GM19395 (cell line): ENCODE data around the gene ZNF581.

Experiments used
- ATAC-seq: cut with Tn5 transposase; IDR thresholded peaks from one replicate; pipeline ENCODE4 v1.9.1; 2021; ENCODE audit warnings: mild to moderate bottlenecking, moderate library complexity; ENCODE audit not compliant: unreplicated experiment

The ZNF581 gene

DNA sequence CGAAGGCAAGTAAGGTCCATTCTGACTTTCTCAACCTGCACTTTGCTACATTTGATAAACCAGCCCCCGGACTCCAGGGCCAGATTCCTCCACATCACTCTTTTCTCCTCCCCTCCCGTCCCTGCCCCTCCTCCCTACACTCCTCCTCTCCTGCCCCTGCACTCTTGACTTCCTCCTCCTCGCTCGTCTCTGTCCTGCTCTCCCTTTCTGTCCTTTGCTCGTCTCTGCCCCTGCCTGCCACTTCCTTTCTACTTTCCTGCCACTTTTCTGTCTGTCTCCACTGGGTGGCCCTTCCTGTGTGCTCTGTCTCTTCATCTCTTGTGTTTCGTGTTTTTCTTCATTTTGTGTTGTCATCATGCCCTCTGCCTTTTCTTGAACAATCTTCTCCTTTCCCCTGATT is 18.4 kb downstream of the ZNF581 start:
- ATAC-seq = no peak

DNA sequence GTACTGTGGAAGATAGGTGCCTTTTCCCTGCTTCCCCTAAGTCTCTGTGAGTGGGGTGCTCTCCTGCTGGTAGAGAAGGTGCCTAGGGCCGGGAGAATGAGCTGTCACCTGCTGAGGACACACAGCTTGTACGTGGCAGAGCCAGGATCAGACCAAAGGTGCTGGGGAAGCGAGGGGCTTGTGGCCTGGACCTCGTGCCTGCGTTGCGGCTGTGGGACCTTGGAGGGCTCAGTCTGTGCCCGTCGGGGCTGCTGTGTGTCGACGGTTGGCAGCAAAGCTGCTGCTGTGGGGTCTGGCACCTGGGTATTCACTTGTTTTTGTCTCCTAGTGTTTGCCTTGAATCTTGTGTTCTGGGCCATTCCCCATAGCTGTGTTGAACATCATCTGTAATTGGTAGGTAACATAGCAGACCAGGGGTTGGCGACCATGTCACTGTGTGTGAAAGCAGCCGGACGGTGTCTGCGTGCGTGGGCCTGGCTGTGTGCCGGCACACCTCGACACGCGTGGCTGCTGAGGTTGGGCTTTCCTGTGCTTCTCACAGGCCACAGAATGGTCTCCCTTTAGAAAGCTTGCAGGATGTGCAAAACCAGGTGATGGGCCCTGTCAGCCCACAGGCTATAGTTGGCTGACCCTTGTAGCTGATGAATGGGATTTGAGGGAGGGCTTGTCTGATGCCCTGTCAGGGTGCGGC is 20.5 kb downstream of the ZNF581 start:
- no peak for ATAC-seq

DNA sequence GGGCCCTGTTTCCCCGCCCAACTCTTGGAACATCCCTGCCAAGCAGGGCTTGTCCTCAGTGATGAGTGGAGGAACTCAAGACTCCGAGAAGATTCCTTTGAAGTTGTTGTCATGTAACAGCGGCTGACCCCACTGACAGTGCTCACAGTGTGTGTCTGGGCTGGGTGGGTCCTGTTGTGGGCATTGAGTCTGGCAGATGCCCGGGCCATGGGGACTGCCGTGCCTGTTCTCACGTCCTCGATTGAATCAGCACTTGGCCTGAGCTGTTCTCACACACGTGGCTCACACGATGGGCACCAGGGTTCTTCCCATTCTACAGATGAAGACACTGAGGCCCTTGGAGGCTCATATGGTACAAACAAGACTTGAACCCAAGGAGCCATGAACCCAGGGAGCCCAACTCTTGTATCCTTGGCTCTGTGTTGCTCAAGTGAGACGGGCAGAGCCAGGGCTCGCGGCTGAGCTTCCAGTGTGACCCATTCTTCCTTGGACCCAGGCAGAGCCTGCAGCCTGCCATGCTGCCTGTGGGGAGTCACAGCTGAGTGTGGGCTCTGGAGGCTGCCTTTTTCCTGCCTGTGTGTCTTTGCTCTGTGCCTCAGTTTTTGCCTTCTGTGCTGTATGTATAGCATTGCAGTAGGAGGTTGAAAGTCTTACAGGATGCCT is 23.0 kb downstream of the ZNF581 start:
- ATAC-seq = no peak

DNA sequence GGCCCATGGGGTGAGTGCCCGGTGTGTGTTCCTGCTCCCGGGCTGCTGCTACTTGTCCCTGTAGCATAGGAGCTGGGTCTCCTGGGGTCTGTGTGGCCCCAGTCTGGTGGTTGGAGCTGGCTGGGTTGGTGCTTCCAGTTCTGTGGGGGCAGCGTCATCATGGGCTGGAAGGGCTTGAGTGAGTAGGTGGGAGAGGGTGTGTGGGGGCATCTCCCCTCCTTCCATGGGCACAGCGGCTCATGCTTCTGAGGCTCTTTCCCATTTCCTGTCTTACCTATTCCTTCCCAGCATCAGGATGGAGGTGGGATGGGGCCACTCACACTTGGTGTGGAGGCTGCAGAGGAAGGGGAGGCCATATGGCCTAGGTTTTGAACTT is 23.5 kb downstream of the ZNF581 start:
- no peak for ATAC-seq

DNA sequence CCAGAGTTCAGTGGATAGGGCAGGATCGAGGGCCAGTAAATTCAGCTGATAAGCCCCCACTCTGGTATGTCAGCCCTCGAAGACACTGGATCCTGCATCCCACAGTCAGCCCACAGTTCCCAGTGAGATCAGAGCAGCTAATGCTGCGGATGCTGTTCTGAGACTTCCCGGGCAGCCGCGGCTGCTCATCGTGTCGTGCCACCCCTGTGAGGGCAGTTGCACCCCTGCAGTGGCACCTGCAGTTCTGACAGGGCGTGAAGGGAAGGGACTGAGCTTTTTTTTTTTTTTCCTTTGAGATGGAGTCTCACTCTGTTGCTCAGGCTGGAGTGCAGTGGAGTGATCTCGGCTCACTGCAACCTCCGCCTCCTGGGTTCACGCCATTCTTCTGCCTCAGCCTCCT is 24.1 kb downstream of the ZNF581 start:
- no peak for ATAC-seq

GRCh38 chr19:55667958-55668357 is 24.5 kb downstream of the ZNF581 start:
- ATAC-seq = no peak

- no peak for ATAC-seq
These were observed 25.3 kb downstream of the ZNF581 start for GRCh38 chr19:55668603-55669348.

DNA sequence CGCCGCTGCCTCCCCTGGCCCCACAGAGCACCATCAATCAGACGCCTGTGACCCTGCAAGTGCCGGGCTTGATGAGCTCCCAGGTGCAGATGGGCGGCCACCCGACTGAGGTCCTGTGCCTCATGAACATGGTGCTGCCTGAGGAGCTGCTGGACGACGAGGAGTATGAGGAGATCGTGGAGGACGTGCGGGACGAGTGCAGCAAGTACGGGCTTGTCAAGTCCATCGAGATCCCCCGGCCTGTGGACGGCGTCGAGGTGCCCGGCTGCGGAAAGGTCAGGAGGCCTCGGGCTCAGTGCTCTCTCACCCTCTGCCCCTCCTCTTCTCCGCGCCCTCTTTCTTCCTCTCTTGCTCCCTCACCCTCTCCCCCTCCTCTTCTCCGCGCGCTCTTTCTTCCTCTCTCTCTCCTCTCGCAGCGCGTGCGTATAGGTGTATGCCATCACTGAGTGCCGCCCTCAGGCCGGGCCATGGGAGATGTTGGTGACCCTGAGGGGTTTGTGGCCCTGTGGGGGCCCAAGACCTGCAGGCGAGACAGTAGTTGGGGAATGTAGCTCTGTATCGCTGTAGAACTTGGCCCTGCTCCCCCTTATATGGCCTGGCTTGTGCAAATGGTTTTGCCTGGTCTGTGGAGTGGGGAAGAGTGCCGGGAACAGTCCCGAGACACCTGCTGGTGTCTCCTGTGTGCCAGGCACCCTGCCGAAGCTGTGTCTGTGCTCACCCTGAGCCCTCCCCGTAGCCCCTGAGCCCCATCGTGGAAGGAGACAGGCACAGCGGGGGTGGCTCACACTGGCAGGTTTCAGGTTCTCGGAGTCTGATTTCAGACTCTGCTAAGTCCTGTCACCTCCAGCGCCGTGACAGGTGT is 26.2 kb downstream of the ZNF581 start:
- no peak for ATAC-seq

DNA sequence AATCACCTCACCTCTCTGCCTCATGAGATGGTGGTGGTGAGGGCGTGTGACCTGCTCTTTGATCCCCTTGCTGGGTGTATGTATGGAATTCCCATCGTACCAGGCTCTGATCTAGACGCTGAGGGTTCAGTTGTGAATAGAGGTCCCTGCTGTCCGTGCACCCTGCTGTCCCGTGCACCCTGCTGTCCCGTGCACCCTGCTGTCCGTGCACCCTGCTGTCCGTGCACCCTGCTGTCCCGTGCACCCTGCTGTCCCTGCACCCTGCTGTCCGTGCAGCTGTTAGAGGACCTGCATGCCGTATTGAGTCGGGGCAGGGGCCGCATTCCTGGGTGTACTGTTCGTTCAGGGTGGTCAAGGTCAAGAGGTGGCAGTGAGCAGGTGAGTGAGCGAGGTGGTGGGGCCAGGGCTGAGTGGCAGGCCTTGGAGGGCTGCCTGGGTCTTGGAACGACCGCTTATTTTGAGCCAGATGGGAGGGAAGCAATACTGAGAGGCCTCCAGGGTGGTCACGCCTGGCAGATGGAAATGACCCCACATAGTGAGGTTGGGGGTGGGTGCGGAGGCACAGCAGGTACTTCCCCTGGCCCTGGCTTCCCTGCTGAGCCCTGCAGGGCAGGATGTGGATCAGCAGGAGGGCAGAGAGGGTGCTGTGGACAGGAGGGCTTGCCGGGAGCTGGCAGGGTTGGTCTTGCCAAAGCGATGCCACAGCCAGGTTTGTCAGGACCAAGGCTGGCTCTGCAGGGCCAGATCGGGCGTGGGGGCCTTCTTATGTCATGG is 27.0 kb downstream of the ZNF581 start:
- ATAC-seq = no peak

DNA sequence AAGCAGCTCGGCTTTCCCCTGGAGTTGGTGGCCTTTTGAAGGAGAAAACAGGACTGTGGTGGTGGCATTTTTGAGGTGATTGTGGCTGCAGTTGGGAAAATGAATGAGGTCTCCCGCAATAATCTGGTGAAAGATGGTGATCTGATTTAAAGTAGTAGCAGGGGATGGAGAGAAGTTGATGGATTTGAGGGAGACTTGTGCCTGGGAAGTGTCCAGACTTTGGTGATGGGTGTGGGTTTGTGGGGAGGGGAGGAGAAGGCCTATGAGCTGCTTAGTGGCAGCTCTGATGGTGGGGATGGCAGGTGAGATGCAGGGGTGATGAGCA is 27.6 kb downstream of the ZNF581 start:
- ATAC-seq = no peak

GRCh38 chr19:55672418-55672817 is 29.0 kb downstream of the ZNF581 start:
- no peak for ATAC-seq

GRCh38 chr19:55673465-55673864 is 30.0 kb downstream of the ZNF581 start:
- no peak for ATAC-seq

DNA sequence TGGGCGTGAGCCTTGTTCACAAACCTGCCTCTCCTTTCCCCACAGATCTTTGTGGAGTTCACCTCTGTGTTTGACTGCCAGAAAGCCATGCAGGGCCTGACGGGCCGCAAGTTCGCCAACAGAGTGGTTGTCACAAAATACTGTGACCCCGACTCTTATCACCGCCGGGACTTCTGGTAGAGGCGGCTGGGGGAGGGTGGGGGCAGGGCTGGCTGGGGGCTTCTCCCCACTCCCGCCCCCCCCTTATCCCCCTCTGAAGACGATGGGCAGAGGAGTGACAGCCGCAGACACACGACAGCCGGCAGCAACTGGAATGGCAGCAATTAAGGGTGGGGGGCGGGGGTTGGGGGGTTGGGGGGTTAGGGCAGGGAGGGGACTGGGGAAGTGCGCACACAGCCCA is 30.4 kb downstream of the ZNF581 start:
- ATAC-seq = no peak

GRCh38 chr19:55674459-55674840 is 31.0 kb downstream of the ZNF581 start:
- ATAC-seq = no peak

DNA sequence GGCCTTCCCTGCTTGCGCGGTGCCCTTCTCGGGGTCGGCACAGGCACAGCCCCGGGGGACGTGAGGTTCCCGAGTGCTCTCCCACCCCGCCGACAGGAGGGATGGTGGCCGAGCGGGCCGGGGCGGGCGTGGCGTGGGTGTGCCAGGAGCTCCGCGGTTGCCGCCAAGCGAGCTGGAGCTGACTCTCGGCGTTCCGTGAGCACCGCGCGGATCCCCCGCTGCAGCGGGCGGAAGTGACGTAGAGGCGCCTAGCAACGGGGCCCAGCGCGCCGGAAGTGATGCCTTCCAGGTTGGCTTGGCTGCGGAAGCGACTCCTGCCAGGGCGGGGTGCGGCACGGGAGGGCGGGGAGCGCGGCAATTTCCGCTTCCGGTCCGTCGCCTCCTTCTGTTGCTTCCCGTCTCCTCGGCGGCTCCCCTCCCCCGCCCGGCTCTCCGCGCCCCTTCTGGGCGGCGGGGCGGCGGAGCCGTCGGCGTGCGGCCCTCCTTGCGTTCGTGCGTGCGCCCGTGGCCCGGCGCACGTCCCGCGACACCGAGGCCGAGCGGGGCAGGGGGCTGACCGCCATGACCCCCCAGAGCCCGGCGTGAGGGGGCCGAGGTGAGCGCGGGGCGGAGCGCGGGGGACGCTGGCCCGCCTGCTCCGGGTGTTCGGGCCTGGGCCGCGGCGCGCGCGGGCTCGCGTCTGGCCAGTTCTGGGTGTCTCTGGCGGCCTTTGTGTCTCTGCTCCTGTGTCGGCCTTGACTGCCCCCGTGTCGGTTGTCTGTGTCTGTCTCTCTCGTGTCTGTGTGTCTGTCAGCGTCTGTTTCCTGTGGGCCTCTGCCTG is 31.6 kb downstream of the ZNF581 start, which contains the start of gene EPN1:
TSS of gene EPN1 (plus strand) at position 386 of the 820 bp plus-strand sequence. CDS start 3,402 bp downstream, outside the sequence.
- peak; percentile 56 for ATAC-seq

DNA sequence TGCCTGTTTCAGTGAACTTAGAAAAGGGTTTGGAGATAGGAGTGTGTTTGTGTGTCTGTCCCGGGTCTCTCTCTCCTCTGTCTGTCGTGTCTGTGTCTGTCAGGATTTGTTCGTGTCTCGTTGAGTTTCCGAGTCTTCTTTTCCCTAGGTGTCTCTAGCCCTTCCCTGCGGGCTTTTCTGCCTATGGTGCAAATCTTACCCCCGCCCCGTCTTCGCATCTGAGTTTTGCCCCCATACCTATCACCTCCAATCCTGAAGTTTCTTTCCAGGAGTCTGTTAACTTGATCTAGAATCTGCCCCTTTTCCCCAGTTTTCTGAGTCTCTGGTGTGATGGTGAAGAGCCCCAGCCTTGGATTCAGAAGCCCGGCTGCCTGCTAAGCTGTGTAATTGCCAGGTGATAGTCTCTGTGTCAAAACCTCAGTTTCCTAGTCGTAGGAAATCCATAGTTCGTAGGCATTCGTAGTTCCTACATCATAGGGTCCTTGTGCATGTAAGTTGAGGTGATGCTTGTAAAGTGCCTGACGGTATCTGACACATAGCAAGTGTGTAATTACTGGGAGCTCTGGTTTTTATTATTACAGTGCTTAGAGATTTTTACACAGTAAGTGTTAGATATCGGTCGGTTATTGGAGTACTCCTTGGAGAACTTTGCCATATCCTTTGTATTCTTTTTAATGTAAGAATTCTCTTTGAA is 32.4 kb downstream of the ZNF581 start:
- no peak for ATAC-seq

DNA sequence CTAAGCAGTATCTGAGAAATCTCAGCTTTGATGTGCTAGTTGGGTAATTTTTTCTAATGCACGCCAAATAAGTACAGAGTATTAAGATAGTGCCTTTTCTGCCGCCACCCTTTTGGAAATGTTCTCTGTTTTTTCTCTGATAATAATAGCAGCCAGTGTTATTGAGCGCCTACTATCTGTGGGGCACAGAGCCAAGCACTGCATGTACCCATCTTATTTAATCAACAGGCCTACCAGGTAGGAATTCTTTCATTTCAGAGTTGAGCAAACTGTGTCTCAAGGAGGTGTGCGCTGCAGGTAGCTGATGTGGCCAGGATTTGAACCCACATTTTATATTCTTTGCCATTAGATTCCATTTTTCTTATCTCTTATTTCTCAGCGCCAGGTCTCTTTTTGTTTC is 32.9 kb downstream of the ZNF581 start:
- no peak for ATAC-seq

DNA sequence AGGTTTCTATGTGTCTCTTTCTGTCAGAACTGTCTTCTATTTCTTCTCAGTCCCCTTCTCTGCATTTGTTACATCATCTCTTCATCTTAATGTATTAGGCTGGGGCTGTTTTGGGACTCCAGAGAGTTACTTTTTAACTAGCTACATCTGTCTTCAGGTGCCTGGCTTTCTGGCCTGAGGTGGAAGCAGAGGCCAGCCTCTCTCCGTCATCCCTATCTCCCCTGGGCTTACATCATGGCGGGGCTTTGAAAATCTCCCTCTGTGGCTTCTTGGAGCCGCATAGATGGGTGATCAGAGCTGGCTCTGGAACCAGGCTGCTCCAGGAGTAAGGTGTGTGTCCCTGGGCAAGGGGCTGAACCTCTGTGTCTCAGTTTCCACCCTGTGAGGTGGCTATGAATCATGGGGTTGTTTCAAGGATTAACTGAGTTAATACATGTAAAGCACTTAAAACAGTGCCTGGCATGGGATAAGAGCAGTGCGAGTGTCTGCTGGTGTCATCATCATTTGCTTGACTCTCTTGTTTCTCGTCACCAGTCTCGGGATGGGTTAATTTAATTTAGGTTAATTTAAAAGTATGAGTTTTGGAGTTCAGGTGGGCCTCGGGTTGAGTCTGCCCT is 33.5 kb downstream of the ZNF581 start:
- ATAC-seq = no peak
